Immature natural killer cell (primary cell): ENCODE data around the gene ADCY2. TPM values are rescaled to one million over a fixed set of nuclear protein-coding genes. Genes with fewer than 3 reads are reported as not detected.
"Not testable (repeated sequence)": the region's sequence is repeated elsewhere in the genome, so short reads cannot be mapped to it uniquely, and the experiment has no call there.

Experiments used
- DNase-seq, 3 donors: peaks; one replicate each; pipeline ENCODE4 v3.0.0; 2022; ENCODE audit warnings: mixed read lengths in 1 of 3
- H3K27ac Mint-ChIP-seq, 6 donors: one replicate each; pipeline ENCODE4 v1.8.0; 2020; ENCODE audit warnings: mixed read lengths in 6 of 6, mild to moderate bottlenecking in 5 of 6, inconsistent platforms in 4 of 6, moderate library complexity in 3 of 6
- H3K27me3 Mint-ChIP-seq, 3 donors: one replicate each; pipeline ENCODE4 v1.8.0; 2020 to 2021; ENCODE audit warnings: low read depth in 3 of 3, mild to moderate bottlenecking in 3 of 3, mixed read lengths in 3 of 3, moderate library complexity in 3 of 3, inconsistent platforms in 1 of 3
- H3K36me3 Mint-ChIP-seq, 3 donors: one replicate each; pipeline ENCODE4 v1.8.0; 2020; ENCODE audit warnings: mixed read lengths in 3 of 3, inconsistent platforms in 2 of 3, mild to moderate bottlenecking in 2 of 3
- H3K4me1 Mint-ChIP-seq, 2 donors: one replicate each; pipeline ENCODE4 v1.8.0; 2020; ENCODE audit warnings: inconsistent platforms in 2 of 2, mild to moderate bottlenecking in 2 of 2, mixed read lengths in 2 of 2, moderate library complexity in 1 of 2
- H3K4me3 Mint-ChIP-seq, 5 donors: one replicate each; pipeline ENCODE4 v1.8.0; 2020; ENCODE audit warnings: mild to moderate bottlenecking in 5 of 5, mixed read lengths in 5 of 5, inconsistent platforms in 3 of 5, moderate library complexity in 3 of 5
- H3K9me3 Mint-ChIP-seq, 6 donors: one replicate each; pipeline ENCODE4 v1.8.0; 2020; ENCODE audit warnings: mild to moderate bottlenecking in 6 of 6, mixed read lengths in 6 of 6, inconsistent platforms in 4 of 6, moderate library complexity in 3 of 6
- polyA plus RNA-seq, 3 donors: library from polyadenylated mRNA; unstranded; fragments of 300-500 nt; fragmentation: Illumina TruSeq; gene quantifications; one replicate each; pipeline ENCODE4 v1.2.3, GENCODE V29; 2021

The ADCY2 gene
- polyA plus RNA-seq, 3 donors from 2014 or later, result not detected

DNA sequence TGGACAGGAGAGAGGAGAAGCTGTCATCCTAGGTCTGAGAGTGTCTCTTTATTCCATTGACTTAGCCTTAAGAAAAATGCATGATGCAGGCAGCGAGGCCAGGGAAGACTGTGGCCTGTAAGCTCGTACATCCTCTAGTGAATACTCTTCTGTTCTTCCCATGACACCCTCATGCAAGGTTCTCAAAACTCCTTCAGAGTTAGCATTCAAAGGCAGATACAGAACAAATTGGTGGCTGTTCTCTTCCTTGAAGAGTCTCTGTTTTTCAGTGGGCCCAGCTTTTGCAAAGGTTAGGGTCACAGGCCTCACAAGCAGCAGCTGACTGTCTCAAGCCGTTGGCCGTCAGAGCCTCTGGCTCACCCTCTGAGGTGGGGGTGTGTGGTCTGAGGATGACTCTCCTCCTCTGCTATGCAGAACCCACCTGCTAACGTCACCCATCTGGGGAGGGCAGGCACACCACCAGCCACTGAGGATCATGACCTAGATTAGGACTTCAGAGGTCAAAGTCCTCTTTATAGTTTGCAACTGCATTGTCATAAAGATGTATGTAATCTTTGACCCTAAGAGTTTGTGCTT lies 15.1 kb downstream of the ADCY2 start:
- Mint-ChIP-seq H3K4me3 (no peak overlapping the region), H3K27ac (no peak overlapping the region), H3K9me3 (peaks cover 0 to 9% (median 4%) of the 10 kb centered on the region in 6 donors), H3K27me3 (peaks cover 2 to 11% (median 2%) of the 10 kb centered on the region in 3 donors), H3K4me1 (no peaks in the 10 kb centered on the region), H3K36me3 (no peaks in the 10 kb centered on the region)
- no peak for DNase-seq

DNA sequence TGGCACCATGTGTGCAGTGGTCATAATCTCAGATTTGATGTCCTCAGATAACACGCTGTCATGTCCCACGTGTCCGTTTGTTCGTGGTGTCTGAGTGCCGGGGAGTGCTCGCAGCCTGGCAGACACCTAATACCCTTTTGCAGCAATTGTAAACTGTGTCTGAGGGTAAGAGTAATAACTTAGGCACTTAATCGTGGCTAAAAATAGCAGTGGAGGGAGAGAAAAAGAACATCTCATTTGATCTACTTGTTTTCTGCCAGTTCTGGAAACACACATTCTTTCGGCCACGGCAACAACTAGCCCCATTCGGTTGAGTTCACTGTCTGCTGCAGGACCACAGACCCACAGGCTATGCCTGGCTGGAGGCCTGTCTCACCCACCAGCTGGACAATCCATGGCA lies 16.5 kb downstream of the ADCY2 start:
- H3K4me1 Mint-ChIP-seq, result no peaks in the 10 kb centered on the region
- no peak overlapping the region for H3K4me3 Mint-ChIP-seq
- no peak overlapping the region for H3K27ac Mint-ChIP-seq
- H3K36me3 Mint-ChIP-seq, result no peaks in the 10 kb centered on the region
- H3K9me3 Mint-ChIP-seq, result peaks cover 1 to 9% (median 5%) of the 10 kb centered on the region in 6 donors
- H3K27me3 Mint-ChIP-seq, result peaks cover 2 to 8% (median 2%) of the 10 kb centered on the region in 3 donors
- DNase-seq, result no peak

DNA sequence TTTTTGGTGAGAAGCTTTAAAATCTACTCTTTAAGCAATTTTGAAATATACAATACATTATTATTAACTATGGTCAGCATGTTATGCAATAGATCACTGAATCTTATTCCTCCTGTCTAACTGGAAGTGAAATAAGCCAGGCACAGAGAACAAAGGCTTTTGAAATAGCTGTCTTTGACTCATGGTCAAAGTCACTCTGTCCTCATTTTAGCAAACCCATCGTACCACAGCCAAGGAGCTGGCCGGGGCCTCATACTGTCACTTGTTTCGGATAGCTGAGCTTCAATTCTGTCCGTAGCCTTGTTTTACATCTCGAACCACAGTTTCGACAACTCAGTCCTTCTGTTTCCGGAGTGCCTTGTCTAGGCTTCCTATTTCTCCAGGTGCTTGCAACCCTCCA lies 19.2 kb downstream of the ADCY2 start:
- Mint-ChIP-seq H3K4me1 (no peaks in the 10 kb centered on the region), H3K27ac (no peak overlapping the region), H3K36me3 (no peaks in the 10 kb centered on the region)

DNA sequence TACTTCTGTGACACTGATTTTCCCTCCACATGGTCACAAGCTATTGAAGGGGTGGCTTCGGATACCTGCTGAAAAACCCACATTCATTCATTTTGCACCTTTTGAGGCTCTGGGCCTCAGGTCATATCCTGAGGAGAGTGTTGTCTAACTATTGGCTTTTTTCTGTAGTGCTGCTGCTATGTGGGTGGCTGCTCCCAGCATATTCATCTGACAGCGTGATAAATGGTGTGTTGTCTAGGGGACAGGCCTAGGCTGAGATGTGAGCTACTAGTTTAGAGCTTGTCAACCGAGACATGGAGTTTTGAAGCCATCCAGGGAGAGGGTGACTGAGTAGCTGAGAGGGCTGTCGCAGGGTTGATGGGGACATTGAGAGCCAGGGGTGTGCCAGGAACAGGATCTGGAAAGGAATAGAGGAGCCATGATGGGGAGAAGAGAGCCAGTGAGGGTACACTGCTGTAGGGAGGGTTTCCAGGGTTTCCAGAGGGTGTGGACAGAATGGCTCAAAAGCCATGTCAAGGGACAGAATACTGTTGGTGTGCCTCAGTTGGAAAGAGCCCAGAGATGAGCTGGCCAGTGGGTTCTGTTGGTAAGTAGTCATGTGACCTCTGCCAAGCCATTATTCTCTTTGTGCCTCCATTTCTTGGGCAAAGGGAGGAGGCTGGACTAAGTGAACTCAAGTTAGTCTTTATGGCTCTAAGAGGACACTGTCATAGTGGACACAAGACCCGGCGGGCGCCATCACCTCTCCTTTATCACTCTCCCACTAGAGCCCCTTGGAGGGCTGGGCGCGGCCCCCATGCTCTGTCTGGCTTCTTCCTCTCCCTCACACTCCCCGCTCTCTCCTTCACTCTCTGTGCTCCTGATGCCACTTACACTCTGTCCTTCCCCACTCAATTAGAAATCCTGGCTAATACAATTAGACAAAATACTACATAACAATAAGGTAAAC lies 19.9 kb downstream of the ADCY2 start:
- peaks cover 1 to 9% (median 5%) of the 10 kb centered on the region in 6 donors for H3K9me3 Mint-ChIP-seq
- no peaks in the 10 kb centered on the region for H3K4me1 Mint-ChIP-seq
- DNase-seq, result no peak
- H3K4me3 Mint-ChIP-seq, result no peak overlapping the region
- no peaks in the 10 kb centered on the region for H3K36me3 Mint-ChIP-seq
- H3K27me3 Mint-ChIP-seq, result peaks cover 2 to 3% (median 2%) of the 10 kb centered on the region in 3 donors
- no peak overlapping the region for H3K27ac Mint-ChIP-seq

More for the DNA sequence above, 19.2 kb downstream of the ADCY2 start:
- H3K27me3 Mint-ChIP-seq, result peaks cover 2 to 3% (median 2%) of the 10 kb centered on the region in 3 donors
- DNase-seq, result no peak
- no peak overlapping the region for H3K4me3 Mint-ChIP-seq
- H3K9me3 Mint-ChIP-seq, result peaks cover 1 to 9% (median 5%) of the 10 kb centered on the region in 6 donors

DNA sequence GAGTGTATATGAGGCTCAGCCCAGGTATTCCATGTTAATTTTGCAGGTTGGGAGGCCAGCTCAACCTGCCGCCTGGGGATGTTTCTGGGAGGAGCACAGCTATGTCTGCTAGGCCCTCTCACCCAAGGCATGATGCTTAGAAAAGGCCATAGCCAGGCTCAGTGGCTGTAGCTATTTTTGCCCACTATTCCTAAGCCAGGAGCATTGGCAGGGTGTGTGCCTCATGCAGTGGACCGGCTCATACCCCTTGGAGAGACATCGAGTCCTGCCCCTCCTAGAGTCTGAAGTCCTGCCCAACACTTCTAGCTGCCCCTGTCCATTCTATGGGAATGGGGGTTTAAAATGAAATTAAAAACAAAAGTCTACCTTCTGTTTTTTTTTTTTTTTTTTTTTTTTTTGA lies 22.3 kb downstream of the ADCY2 start:
- Mint-ChIP-seq H3K36me3 (no peaks in the 10 kb centered on the region), H3K9me3 (peaks cover 0 to 5% (median 3%) of the 10 kb centered on the region in 6 donors), H3K27ac (no peak overlapping the region), H3K4me3 (no peak overlapping the region), H3K27me3 (peaks cover 1 to 6% (median 2%) of the 10 kb centered on the region in 3 donors), H3K4me1 (no peaks in the 10 kb centered on the region)
- no peak for DNase-seq

DNA sequence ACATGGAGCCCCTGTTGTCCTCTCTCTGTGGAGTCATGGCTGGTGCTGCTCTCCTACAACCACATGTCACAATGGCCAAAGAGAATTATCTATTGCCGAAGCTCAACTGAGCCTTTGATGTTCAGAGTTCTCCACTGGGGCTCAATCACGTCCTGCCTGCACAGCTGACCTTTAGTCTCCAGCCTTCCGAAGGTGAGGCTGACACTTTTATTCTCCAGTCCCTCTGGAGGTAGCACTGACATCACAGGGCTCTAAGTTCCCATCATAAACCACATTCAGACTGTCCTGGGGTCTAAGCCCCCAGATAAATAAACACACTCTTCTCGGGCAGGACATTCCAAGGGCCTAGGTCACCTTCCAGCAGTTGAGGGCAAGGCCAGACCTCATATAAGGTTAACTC lies 23.4 kb downstream of the ADCY2 start:
- no peak for DNase-seq
- Mint-ChIP-seq H3K4me3 (no peak overlapping the region), H3K27me3 (peaks cover 0 to 3% (median 2%) of the 10 kb centered on the region in 3 donors), H3K36me3 (no peaks in the 10 kb centered on the region), H3K4me1 (no peaks in the 10 kb centered on the region), H3K9me3 (peaks cover 0 to 5% (median 3%) of the 10 kb centered on the region in 6 donors), H3K27ac (no peak overlapping the region)

DNA sequence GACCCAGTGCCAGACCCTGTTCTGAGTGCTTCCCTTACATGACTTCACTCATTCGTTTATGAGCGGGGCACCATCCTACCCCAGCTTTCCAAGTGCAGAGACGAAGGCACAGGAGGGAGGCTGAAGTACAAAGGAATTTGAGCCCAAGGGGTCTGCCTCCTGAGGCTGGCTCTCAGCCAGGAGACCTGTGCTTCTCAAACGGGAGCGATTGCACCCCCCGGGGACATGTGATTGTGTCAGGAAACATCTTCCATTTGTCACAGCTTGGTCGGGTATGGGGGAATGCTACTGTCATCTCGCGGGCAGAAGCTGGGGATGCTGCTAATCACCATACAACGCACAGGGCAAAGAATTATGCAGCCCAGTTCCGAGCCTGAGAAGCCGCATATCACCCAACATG lies 23.9 kb downstream of the ADCY2 start:
- Mint-ChIP-seq H3K4me1 (no peaks in the 10 kb centered on the region), H3K27ac (no peak overlapping the region), H3K27me3 (peaks cover 0 to 3% (median 2%) of the 10 kb centered on the region in 3 donors), H3K4me3 (no peak overlapping the region), H3K9me3 (peaks cover 0 to 5% (median 3%) of the 10 kb centered on the region in 6 donors), H3K36me3 (no peaks in the 10 kb centered on the region)
- DNase-seq, result no peak

DNA sequence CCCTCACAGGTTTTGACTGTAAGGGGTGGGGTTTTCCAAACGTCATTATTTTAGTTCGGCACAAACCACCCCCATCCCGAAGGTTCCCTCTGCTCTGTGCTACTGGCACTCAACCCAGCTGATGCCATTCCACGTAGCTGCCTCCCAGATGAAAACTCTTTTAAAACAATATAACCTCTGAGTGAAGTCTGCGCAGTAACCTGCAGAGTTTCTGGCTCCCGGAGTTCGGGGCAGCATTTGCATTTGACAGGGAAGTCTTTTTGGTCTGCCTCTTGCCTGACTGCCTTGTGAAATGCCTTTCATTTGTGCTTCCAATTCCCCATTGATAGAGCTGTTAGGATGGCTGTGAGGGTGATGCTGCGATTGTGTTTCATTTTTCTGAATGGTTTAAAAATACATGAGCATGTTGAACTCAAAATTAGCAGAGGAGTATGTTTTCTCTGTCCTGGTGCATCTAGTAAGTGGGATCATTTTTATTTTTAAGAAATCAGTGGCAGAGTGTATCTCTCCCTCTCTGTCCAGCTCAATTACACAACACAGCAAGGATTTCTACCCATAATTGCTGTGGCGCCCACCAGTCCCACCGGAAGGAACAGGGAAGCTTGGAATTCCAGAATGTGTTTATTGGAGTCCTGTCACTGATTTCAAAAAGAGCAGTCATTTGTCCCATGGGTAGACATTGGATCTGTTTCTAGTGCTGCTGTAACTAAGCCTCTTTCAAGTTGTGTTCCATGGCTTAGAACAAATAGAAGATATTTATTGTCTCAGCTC lies 24.8 kb downstream of the ADCY2 start:
- no peaks in the 10 kb centered on the region for H3K4me1 Mint-ChIP-seq
- no peak overlapping the region for H3K4me3 Mint-ChIP-seq
- no peaks in the 10 kb centered on the region for H3K36me3 Mint-ChIP-seq
- no peak overlapping the region for H3K27ac Mint-ChIP-seq
- DNase-seq, result no peak
- peaks cover 0 to 5% (median 2%) of the 10 kb centered on the region in 6 donors for H3K9me3 Mint-ChIP-seq
- peaks cover 0 to 3% (median 2%) of the 10 kb centered on the region in 3 donors for H3K27me3 Mint-ChIP-seq

DNA sequence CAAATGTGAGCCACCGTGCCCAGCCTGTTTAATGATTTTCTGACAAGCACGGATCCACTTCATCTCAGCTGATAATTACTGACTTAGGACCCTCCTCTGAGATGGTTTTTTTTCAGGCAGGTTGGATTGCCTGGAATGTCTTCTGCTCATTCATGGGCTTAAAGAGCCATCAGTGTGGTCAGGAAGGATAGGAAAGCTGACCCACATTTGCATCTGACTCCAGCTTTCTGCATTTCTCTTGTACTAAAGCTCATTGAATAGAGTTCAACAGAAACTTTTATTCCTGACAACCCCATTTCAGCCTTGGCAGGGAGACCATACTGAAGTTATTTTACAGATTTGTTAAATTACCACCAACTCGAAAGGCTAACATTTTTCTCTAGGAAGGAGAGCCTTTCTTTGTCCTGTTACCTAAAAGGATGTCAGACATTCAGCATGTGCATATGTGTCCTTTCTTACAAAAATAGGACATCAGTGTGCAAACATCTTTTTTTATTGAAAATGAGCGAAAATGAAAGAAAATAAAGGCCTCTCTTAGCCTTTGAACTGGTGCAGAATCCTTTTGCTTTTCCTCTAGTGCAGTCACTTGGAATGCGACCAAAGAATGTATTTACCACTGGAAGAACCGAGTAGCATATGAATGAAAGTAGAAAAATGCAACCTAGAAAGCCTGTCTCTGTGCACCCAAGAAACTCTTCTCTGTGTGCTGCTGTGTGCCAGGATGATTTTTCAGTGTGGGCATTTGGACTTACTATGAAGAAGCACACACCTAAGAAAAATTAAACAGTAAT lies 26.6 kb downstream of the ADCY2 start:
- no peak overlapping the region for H3K27ac Mint-ChIP-seq
- H3K4me1 Mint-ChIP-seq, result no peaks in the 10 kb centered on the region
- DNase-seq, result no peak
- H3K4me3 Mint-ChIP-seq, result no peak overlapping the region
- H3K9me3 Mint-ChIP-seq, result peaks cover 0 to 2% (median 0%) of the 10 kb centered on the region in 6 donors
- H3K27me3 Mint-ChIP-seq, result peaks cover 0 to 3% (median 3%) of the 10 kb centered on the region in 3 donors
- no peaks in the 10 kb centered on the region for H3K36me3 Mint-ChIP-seq

DNA sequence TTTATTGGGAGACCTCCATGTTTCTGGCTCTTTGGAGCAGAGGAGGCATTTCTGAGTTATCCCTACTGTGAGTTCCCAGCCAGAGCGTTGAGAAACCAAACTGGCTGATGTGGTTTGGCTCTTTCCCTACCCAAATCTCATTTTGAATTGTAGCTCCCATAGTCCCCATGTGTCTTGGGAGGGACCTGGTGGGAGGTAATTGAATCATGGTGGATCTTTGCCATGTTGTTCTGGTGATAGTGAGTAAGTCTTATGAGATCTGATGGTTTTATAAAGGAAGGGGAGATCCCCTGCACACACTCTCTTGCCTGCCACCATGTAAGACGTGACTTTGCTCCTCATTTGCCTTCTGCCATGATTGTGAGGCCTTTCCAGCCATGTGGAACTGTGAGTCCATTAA lies 27.3 kb downstream of the ADCY2 start:
- H3K27ac Mint-ChIP-seq, H3K36me3 Mint-ChIP-seq, H3K4me3 Mint-ChIP-seq, H3K4me1 Mint-ChIP-seq, H3K9me3 Mint-ChIP-seq, DNase-seq, H3K27me3 Mint-ChIP-seq: not testable (repeated sequence)

DNA sequence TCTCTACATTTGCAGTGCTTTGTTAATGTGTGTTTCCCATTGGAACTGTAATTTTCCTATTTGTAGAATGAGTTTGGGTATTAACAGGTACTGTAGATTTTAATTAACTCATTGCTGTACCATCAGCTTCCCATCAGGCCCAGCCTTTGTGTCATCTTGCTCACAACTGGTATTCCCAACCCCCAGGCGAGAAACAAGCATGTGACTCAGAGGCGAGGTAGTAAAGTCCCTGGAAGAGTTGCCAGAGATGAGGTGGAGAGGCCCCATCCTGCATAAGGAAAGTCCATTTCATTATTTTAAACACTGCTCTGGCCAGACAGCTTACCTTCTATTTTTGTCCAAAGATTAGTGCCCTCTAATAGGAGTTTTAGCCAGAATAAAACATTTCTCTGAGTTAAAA lies 29.9 kb downstream of the ADCY2 start:
- Mint-ChIP-seq H3K27ac (no peak overlapping the region), H3K9me3 (no peaks in the 10 kb centered on the region), H3K4me1 (no peaks in the 10 kb centered on the region), H3K36me3 (no peaks in the 10 kb centered on the region), H3K27me3 (peaks cover 1 to 3% (median 3%) of the 10 kb centered on the region in 3 donors), H3K4me3 (no peak overlapping the region)
- no peak for DNase-seq

DNA sequence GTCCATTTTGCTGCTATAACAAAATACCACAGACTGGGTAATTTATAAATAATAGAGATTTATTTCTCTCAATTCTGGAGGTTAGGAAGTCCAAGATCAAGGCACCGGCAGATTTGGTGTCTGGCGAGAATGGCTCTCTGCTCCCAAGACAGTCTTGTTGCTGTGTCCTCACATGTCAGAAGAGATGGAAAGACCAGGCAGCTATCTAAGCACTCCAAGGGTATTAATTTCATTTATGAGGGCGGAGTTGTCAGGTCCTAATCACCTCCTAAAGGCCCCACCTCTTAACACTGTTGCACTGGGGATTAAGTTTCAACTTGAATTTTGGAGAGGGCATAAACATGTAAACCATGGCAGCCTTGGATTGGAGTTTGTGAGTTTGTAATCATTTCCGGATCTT lies 30.3 kb downstream of the ADCY2 start:
- H3K9me3 Mint-ChIP-seq, result peaks cover 0 to 4% (median 0%) of the 10 kb centered on the region in 6 donors
- peaks cover under 1 to 3% (median 1%) of the 10 kb centered on the region in 3 donors for H3K27me3 Mint-ChIP-seq
- no peaks in the 10 kb centered on the region for H3K4me1 Mint-ChIP-seq
- H3K4me3 Mint-ChIP-seq, result no peak overlapping the region
- H3K27ac Mint-ChIP-seq, result no peak overlapping the region
- H3K36me3 Mint-ChIP-seq, result no peaks in the 10 kb centered on the region
- no peak for DNase-seq

DNA sequence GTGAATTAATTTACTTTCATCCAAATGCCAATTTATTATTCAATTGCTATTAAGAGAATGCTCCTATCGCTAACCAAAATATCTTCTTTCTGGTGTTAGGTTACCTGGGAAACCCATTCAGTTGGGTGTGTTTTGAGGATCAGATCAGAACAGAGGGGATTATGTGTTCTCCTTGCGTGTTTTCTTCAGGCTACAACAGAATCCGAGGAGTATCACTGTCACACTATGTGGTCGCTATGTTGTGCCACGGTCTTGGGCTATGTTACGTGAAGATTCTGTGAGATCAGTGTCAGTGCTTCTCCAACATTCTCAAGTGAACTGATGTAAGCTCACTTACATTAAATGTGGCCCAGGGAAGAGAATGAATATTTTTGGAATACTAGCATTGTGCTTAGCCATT lies 39.0 kb downstream of the ADCY2 start:
- H3K4me1 Mint-ChIP-seq, result no peaks in the 10 kb centered on the region
- no peak overlapping the region for H3K27ac Mint-ChIP-seq

More for the DNA sequence above, 39.0 kb downstream of the ADCY2 start:
- Mint-ChIP-seq H3K36me3 (no peaks in the 10 kb centered on the region), H3K9me3 (peaks cover 0 to 21% (median 1%) of the 10 kb centered on the region in 6 donors), H3K4me3 (no peak overlapping the region), H3K27me3 (no peaks in the 10 kb centered on the region)
- no peak for DNase-seq
